SK-N-SH (cell line): Measurements from ENCODE around the gene ERN1. TPM values are rescaled to one million over a fixed set of nuclear protein-coding genes. Genes with fewer than 3 reads are reported as not detected.

Source experiments
- CTCF ChIA-PET: fragments of 300-600, 350-600 bp; formaldehyde crosslinking; extraction: SDS; loops from one replicate; lab custom pipeline; 2021; lab: Yijun Ruan, JAX
- POLR2A ChIA-PET: fragments of 350-600 bp; sonication (Branson Sonifier 250); formaldehyde crosslinking; extraction: SDS; loops from one replicate; lab custom pipeline; 2020; ENCODE audit warnings: antibody characterized with exemption, inconsistent platforms; lab: Yijun Ruan, JAX
- DNase-seq: peaks from one replicate; pipeline ENCODE4 v3.0.0; 2012
- H2AFZ ChIP-seq: fragments of 200-600 bp; sonication (generic); 2 replicates; pipeline ENCODE4 v1.8.1; 2016; ENCODE audit warnings: antibody characterized with exemption, mild to moderate bottlenecking, low read depth
- H3F3A ChIP-seq: fragments of 200-600 bp; sonication (generic); replicated peaks from 2 replicates; pipeline ENCODE3; 2016; ENCODE audit warnings: antibody characterized with exemption, mild to moderate bottlenecking; ENCODE audit not compliant: insufficient read depth
- H3K27ac ChIP-seq, 2 experiments: fragments of 200-500 bp in 1 of 2; fragments of 200-600 bp in 1 of 2; sonication (Bioruptor generic) in 1 of 2; sonication (generic), shearing (Covaris generic) in 1 of 2; 2 replicates each; pipeline versions ENCODE4 v1.5.1 to v1.6.1; 2014 to 2016; ENCODE audit warnings: low read depth in 2 of 2, inconsistent platforms in 1 of 2, low read length in 1 of 2, mild to moderate bottlenecking in 1 of 2, mixed read lengths in 1 of 2
- H3K27me3 ChIP-seq: fragments of 200-600 bp; sonication (generic), shearing (Covaris generic); 2 replicates; pipeline ENCODE4 v1.6.1; 2016; ENCODE audit warnings: mixed run types; ENCODE audit not compliant: insufficient read depth
- H3K36me3 ChIP-seq, 2 experiments: fragments of 200-500 bp in 1 of 2; fragments of 200-600 bp in 1 of 2; sonication (Bioruptor generic) in 1 of 2; sonication (generic) in 1 of 2; replicated peaks in 1 of 2; 2 replicates each; pipeline versions ENCODE3 to v1.5.1; 2014 to 2016; ENCODE audit warnings: low read length in 1 of 2, mild to moderate bottlenecking in 1 of 2; ENCODE audit not compliant: insufficient read depth in 2 of 2, control insufficient read depth in 1 of 2
- H3K4me1 ChIP-seq, 2 experiments: fragments of 200-500 bp in 1 of 2; fragments of 200-600 bp in 1 of 2; sonication (Bioruptor generic) in 1 of 2; sonication (generic), shearing (Covaris generic) in 1 of 2; 2 replicates each; pipeline versions ENCODE4 v1.5.1 to v1.6.1; 2014 to 2016; ENCODE audit warnings: low read depth in 1 of 2, low read length in 1 of 2, mixed run types in 1 of 2; ENCODE audit not compliant: insufficient read depth in 2 of 2, control insufficient read depth in 1 of 2
- H3K4me2 ChIP-seq: fragments of 200-600 bp; sonication (generic), shearing (Covaris generic); 2 replicates; pipeline ENCODE4 v1.6.1; 2017; ENCODE audit warnings: mixed run types
- H3K4me3 ChIP-seq, 2 experiments: fragments of 200-500 bp in 1 of 2; fragments of 200-600 bp in 1 of 2; sonication (Bioruptor generic) in 1 of 2; sonication (generic), shearing (Covaris generic) in 1 of 2; 2 replicates each; pipeline versions ENCODE4 v1.5.1 to v1.8.1; 2014 to 2016; ENCODE audit warnings: low read depth in 2 of 2, inconsistent platforms in 1 of 2, low read length in 1 of 2, mild to moderate bottlenecking in 1 of 2, mixed read lengths in 1 of 2, moderate library complexity in 1 of 2
- H3K79me2 ChIP-seq: fragments of 200-600 bp; sonication (generic); 2 replicates; pipeline ENCODE4 v1.8.1; 2017; ENCODE audit warnings: mild to moderate bottlenecking; ENCODE audit not compliant: insufficient read depth
- H3K9ac ChIP-seq: fragments of 200-600 bp; sonication (generic); 2 replicates; pipeline ENCODE4 v1.6.1; 2017; ENCODE audit warnings: mixed run types
- H3K9me2 ChIP-seq: fragments of 200-600 bp; sonication (generic); 2 replicates; pipeline ENCODE4 v1.6.1; 2017; ENCODE audit warnings: mixed run types
- H3K9me3 ChIP-seq: fragments of 200-600 bp; sonication (generic); 2 replicates; pipeline ENCODE4 v1.6.1; 2017; ENCODE audit warnings: mixed run types, mild to moderate bottlenecking, moderate library complexity
- H4K20me1 ChIP-seq: fragments of 200-600 bp; sonication (generic); 2 replicates; pipeline ENCODE4 v1.6.1; 2017; ENCODE audit warnings: mild to moderate bottlenecking, mixed run types; ENCODE audit not compliant: insufficient read depth
- ELF1 ChIP-seq: IDR thresholded peaks from 2 replicates; pipeline ENCODE4 v1.4.0; 2012
- EP300 ChIP-seq, 2 experiments: IDR thresholded peaks; 2 replicates each; pipeline versions ENCODE4 v1.4.0 to v1.6.1; 2012; ENCODE audit warnings: borderline replicate concordance in 1 of 2, low read depth in 1 of 2, low read length in 1 of 2
- EZH2phosphoT487 ChIP-seq: fragments of 200-600 bp; sonication (generic); IDR thresholded peaks from 2 replicates; pipeline ENCODE4 v1.6.1; 2017; ENCODE audit warnings: low read depth, mixed run types, mild to moderate bottlenecking, antibody characterized with exemption, moderate library complexity, borderline replicate concordance
- FOSL2 ChIP-seq: IDR thresholded peaks from 2 replicates; pipeline ENCODE4 v1.4.0; 2012; ENCODE audit warnings: low read depth, mild to moderate bottlenecking, moderate library complexity, borderline replicate concordance
- FOXJ3 ChIP-seq: sonication (generic); formaldehyde crosslinking; IDR thresholded peaks from 2 replicates; pipeline ENCODE4 v1.5.1; 2020; ENCODE audit warnings: mild to moderate bottlenecking, missing genetic modification reagents
- FOXM1 ChIP-seq: IDR thresholded peaks from 2 replicates; pipeline ENCODE4 v1.4.0; 2012; ENCODE audit warnings: low read depth, mild to moderate bottlenecking
- GABPA ChIP-seq: IDR thresholded peaks from 2 replicates; pipeline ENCODE4 v1.4.0; 2012; ENCODE audit warnings: low read depth, mild to moderate bottlenecking
- JUND ChIP-seq: IDR thresholded peaks from 2 replicates; pipeline ENCODE4 v1.4.0; 2012
- MEF2A ChIP-seq: IDR thresholded peaks from 2 replicates; pipeline ENCODE4 v1.4.0; 2012; ENCODE audit warnings: low read depth, borderline replicate concordance
- MXI1 ChIP-seq: IDR thresholded peaks from 2 replicates; pipeline ENCODE4 v1.6.1; 2012; ENCODE audit warnings: mild to moderate bottlenecking, low read depth, low read length, improper control_type of control experiment
- RFX5 ChIP-seq: IDR thresholded peaks from 2 replicates; pipeline ENCODE4 v1.6.1; 2012; ENCODE audit warnings: mild to moderate bottlenecking, improper control_type of control experiment, low read length
- SMC3 ChIP-seq: IDR thresholded peaks from 2 replicates; pipeline ENCODE4 v1.6.1; 2012; ENCODE audit warnings: low read depth, low read length, improper control_type of control experiment
- TCF12 ChIP-seq: IDR thresholded peaks from 2 replicates; pipeline ENCODE4 v1.4.0; 2012
- WGBS: methylation state at CpG from one replicate; pipeline ENCODE4 v1.1.6; 2017; ENCODE audit warnings: low lambda C conversion rate; 5-methylcytosine and 5-hydroxymethylcytosine counted together
- polyA plus RNA-seq, 3 experiments: library from polyadenylated mRNA; depleted of rRNA; stranded (reverse); fragments of >200 nt; gene quantifications; 2 replicates each; pipeline ENCODE4 v1.2.3, GENCODE V29; 2012
- TF ChIP-seq, protein P1 (sequence below): fragments of 150-350 bp; IDR thresholded peaks from 2 replicates; pipeline ENCODE4 v1.6.1; 2016; ENCODE audit warnings: mild to moderate bottlenecking, low read depth, low read length
- TF ChIP-seq, protein P2 (sequence below): IDR thresholded peaks from 2 replicates; pipeline ENCODE4 v1.4.0; 2012; ENCODE audit warnings: low read depth
- TF ChIP-seq, protein P3 (sequence below): IDR thresholded peaks from 2 replicates; pipeline ENCODE4; 2012

Gene ERN1
- polyA plus RNA-seq, 1 of the 3 experiments (the other 2 are of a cell fraction): 7.3 TPM

DNA sequence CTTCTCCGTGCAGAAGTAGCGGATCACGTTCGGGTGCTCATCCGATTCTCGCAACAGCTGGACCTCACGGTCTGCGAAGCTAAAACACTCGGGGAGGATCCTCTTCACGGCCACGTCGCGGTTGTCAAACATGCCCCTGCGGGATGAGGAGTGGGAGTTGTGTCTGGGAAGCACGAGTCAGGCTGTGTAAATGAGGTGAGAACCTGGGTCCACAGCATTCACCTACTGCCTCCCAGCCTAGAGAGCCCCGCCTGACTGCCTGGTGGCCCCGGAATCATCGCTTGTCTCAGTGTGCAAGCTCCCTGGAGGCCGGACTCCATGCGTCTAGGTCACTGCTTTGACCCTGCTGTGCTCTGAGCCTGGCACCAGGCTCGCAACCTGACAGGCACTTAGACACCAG, 75.6 kb downstream of the ERN1 start:
- no peaks in the 10 kb centered on the region for H3K9me3 ChIP-seq
- H3K4me2 ChIP-seq: no peak overlapping the region
- ChIA-PET POLR2A (no interaction called here), CTCF (interaction anchor here (1.0 to 22.7 kb wide), 11 partner anchors 10 to 228 kb away, joined by 3 to 266 read pairs (median 4); partner anchors contain the start of genes ERN1 and GH1)
- DNase-seq: no peak
- H4K20me1 ChIP-seq: no peaks in the 10 kb centered on the region
- H3K27ac ChIP-seq: no peak overlapping the region
- peaks cover 3 to 46% of the 10 kb centered on the region in 2 experiments for H3K36me3 ChIP-seq
- H3K4me1 ChIP-seq: no peaks in the 10 kb centered on the region
- no peaks in the 10 kb centered on the region for H3K9me2 ChIP-seq
- no peaks in the 10 kb centered on the region for H3K27me3 ChIP-seq
- WGBS: 96% methylated on average over 18 of the region's 21 CpGs
- no peak overlapping the region for H3K4me3 ChIP-seq
- H3K79me2 ChIP-seq: no peaks in the 10 kb centered on the region
- TF ChIP-seq EZH2phosphoT487: no peak
- no peak for TF ChIP-seq JUND
- TF ChIP-seq SMC3: no peak
- TF ChIP-seq TCF12: no peak
- no peak for TF ChIP-seq ELF1
- no peak for TF ChIP-seq MEF2A
- TF ChIP-seq, protein P1, sequence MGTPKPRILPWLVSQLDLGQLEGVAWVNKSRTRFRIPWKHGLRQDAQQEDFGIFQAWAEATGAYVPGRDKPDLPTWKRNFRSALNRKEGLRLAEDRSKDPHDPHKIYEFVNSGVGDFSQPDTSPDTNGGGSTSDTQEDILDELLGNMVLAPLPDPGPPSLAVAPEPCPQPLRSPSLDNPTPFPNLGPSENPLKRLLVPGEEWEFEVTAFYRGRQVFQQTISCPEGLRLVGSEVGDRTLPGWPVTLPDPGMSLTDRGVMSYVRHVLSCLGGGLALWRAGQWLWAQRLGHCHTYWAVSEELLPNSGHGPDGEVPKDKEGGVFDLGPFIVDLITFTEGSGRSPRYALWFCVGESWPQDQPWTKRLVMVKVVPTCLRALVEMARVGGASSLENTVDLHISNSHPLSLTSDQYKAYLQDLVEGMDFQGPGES: no peak
- TF ChIP-seq FOSL2: no peak
- TF ChIP-seq, protein P2, sequence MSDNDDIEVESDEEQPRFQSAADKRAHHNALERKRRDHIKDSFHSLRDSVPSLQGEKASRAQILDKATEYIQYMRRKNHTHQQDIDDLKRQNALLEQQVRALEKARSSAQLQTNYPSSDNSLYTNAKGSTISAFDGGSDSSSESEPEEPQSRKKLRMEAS: no peak
- no peak for TF ChIP-seq RFX5
- no peak for TF ChIP-seq EP300 (IDR thresholded peaks at IDR 0.05; ENCODE audit: borderline replicate concordance in 1 of 2, low read depth in 1 of 2, low read length in 1 of 2)
- TF ChIP-seq, protein P3, sequence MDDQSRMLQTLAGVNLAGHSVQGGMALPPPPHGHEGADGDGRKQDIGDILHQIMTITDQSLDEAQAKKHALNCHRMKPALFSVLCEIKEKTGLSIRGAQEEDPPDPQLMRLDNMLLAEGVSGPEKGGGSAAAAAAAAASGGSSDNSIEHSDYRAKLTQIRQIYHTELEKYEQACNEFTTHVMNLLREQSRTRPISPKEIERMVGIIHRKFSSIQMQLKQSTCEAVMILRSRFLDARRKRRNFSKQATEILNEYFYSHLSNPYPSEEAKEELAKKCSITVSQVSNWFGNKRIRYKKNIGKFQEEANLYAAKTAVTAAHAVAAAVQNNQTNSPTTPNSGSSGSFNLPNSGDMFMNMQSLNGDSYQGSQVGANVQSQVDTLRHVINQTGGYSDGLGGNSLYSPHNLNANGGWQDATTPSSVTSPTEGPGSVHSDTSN: no peak
- no peak for TF ChIP-seq FOXJ3 (CRISPR knock-in tag)
- H3K9ac ChIP-seq: no peak overlapping the region
- no peaks in the 10 kb centered on the region for H3F3A ChIP-seq
- H2AFZ ChIP-seq: no peak overlapping the region

DNA sequence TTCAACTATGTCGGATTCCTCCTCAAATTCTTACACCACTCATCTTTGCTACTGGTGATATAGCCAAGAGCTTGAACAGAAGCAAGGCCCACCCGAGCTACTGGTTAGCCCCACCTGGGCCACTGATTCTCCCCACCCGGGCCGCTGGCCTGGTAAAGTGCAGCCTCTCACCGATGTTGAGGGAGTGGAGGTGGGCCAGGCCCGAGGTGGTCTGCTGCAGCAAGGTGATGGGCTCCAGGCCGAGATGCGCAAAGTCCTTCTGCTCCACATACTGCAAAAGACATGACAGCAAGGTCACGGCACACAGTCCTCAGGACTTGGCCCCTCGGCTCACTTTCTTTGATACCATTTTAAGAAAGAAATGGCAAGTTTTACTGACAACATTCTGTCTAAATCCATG, 76.8 kb downstream of the ERN1 start:
- WGBS: 94% methylated on average over 10 of the region's 10 CpGs
- Histone ChIP-seq H3K4me1 (no peaks in the 10 kb centered on the region), H3K27ac (no peak overlapping the region), H3K79me2 (no peaks in the 10 kb centered on the region), H3K27me3 (no peaks in the 10 kb centered on the region), H3F3A (no peaks in the 10 kb centered on the region), H3K9me2 (no peaks in the 10 kb centered on the region), H4K20me1 (no peaks in the 10 kb centered on the region), H2AFZ (no peak overlapping the region), H3K9ac (no peak overlapping the region), H3K4me3 (no peak overlapping the region), H3K4me2 (no peak overlapping the region), H3K36me3 (peaks cover 3 to 48% of the 10 kb centered on the region in 2 experiments), H3K9me3 (no peaks in the 10 kb centered on the region)
- CTCF ChIA-PET: interaction anchor here (1.0 to 22.7 kb wide), 10 partner anchors 11 to 187 kb away, joined by 3 to 266 read pairs (median 3); no protein-coding TSS in a partner anchor
- TF ChIP-seq, protein P2: no peak
- TF ChIP-seq MXI1 (no peak), FOXM1 (no peak), FOSL2 (no peak), GABPA (no peak)
- POLR2A ChIA-PET: no interaction called here
- DNase-seq: no peak
